COLO668 (cell line): ENCODE measurements around the gene FTH1.
A peak's percentile ranks its signal among the peaks of the same experiment; 100 is the strongest.

Experiments
- DNase-seq: peaks from one replicate; lab custom pipeline; 2025; ENCODE audit not compliant: unreplicated experiment; lab: John Stamatoyannopoulos, UW

FTH1 gene

GRCh38 chr11:61949169-61950034, 18.0 kb downstream of the FTH1 start:
- DNase-seq, result no peak

DNA sequence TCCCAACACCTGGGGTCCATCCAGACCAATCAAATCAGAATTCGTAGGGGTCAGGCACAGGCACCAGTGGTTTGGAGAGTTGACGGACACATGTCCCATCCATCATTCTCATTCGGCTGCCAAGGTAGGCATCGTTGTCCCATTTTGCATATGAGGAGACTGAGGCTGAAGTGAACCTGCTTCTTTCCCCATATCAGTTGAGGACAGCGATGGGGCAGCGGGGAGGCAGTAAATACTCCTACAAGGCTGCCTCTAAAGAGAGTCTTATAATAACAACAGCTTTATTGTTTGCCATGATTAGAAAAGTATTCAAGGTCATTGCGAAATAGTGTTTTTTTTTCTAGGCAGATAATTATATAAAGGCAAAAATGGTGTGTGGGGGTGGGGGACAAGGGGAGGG, 18.9 kb downstream of the FTH1 start:
- no peak for DNase-seq

- peak; percentile 62 for DNase-seq
Measured at GRCh38 chr11:61947486-61948210, 19.8 kb downstream of the FTH1 start.

DNA sequence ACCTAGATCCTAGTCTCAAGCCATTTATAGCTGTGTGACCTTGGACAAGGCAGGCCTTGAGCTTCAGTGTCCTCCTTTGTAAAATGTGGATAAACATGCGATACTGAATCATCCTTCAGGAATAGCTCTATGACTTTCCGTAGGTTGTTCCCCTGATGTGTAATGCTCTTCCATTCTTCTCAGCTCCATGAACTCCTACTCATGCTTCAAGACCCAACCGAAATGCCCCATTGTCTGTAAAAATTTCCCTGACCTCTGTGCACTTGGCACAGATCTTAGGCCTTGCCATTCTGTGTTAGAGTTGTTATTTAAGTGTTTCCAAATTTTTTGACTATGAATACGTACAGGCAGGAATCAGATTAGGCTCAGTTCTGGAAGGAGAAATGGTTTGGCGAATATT, 20.5 kb downstream of the FTH1 start:
- DNase-seq, result no peak

DNA sequence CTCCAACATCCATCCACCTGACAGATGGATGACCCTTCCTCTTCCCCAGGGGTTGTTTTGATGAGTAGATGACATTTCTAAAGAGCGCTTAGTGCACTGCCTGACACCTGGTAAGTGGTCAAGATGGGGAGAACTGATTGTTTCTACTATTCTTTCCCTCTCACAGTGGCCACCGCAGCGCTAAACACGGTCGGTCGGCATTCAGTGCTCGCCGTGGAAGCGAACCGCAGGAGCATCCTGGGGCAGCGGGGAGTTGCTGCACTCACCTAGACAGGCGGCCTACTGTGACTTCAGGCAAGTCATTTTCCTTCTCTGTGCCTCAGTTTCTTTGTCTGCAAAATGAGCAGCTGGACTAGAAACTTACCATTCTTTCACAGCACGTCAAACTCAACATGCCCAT, 22.2 kb downstream of the FTH1 start:
- DNase-seq, result no peak

- DNase-seq, result no peak
Measured at GRCh38 chr11:61940466-61940865, 27.0 kb downstream of the FTH1 start.

DNA sequence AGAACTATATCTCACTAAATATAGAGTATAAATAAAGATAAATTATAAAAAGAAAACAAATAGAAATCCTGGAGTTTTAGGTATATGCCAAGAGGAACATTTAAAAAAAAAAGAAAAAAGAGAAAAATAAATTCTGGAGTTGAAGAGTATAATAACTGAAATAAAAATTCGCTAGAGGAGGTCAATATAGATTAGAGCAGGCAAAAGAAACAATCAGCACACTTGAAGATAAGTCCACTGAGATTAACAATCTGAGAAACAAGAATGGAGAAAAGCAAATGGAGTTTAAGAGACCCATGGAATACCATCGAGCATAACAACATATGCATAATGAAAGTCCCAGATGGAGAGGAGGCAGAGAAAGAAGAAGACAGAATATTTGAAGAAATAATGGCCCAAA, 31.6 kb downstream of the FTH1 start:
- no peak for DNase-seq

- no peak for DNase-seq
Measured at GRCh38 chr11:61930933-61931332, 36.5 kb downstream of the FTH1 start.

DNA sequence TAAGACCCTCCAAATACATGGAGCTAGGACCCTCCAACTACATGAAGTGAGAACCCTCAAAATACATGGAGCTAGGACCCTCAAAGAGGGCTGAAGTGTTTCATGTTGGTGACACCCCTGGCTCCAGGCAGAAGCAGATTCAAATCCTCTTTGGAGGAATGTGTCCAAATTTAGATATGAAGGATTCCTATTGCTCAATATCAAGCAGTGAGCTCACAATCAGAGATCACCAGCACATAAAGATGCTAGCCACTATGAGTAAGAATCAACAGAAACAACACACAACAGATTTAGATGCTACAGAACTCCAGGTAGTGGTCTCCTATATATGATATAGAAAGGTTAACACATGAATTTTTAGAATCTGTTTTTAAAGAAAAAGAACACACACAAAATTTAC, 38.8 kb downstream of the FTH1 start:
- DNase-seq, result no peak

DNA sequence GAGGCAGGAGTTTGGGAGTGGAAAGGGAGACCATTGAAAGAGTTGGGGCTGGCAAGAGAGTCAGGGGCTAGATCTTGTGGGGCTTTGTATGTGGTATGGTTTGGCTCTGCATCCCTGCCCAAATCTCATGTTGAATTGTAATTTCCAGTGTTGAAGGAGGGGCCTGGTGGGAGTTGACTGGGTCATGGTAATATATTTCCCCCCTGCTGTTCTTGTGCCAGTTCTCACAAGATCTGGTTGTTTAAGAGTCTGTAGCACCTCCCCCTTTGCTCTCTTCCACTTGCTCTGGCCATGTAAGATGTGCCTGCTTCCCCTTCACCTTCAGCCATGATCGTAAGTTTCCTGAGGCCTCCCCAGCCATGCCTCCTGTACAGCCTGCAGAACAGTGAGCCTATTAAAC, 39.9 kb downstream of the FTH1 start:
- no peak for DNase-seq

- DNase-seq, result no peak
Measured at GRCh38 chr11:61926235-61926634, 41.2 kb downstream of the FTH1 start.

DNA sequence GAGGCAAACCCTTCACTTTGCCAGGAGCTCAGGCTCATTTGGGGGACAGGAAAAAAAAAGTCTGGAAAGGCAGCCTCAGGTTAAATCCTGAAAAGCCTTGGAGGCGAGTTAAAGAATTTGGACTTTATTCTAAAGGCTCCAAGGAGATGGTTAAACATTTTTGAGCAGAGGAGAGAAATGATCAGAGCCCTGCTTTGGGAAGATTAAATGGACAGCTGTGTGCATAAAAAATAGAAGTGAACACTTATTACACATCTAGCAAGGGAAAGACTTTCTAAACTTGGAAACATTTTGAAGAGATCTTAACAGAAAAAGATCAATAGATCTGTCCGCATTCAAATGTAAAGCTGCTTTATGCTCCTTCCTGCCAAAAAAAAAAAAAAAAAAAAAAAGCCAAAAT, 41.7 kb downstream of the FTH1 start:
- DNase-seq, result no peak

GRCh38 chr11:61924064-61924455, 43.4 kb downstream of the FTH1 start:
- DNase-seq, result no peak

DNA sequence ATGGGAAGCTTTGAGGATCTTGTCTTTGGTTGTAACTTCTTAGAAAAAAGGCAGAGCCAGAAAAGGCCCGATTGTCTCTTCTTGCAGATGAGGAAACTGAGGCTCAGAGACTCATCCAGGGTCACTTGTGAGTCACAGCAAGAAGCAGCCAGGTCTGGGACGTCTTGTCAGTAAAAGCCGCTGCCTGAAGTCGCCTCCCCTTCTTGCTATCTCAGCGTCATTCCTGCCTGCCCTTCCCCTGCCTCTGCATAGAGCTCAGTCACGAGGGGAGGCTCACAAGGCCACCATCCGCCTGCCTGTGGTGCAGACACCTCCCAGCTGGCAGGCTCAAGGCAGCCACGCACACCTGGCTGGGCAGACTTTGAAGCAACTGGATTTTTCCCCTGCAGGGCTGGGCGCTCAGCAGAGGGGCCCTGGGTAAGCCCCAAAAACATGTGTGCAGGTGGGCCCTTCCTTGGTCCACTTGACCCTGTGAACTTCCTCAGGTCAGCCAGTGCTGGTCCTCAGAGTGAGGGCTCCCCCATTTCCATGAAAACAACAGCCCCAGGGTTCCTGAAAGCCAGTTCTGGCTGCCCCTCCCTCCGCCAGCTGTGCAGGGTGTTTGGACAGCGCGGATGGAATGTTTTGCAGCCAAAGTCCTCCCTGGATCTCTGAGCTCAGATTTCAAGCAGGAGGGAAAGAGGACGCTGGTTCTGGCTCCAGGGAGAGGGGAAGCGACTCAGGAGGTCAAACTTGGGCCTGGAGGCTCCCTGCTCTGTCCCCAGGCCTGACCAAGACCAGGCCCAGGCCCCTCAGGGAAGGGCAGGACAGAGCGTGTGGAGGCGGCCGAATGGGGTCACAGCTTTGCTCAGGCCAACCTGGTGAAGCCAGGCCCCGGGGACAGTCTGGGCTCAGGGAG, 44.0 kb downstream of the FTH1 start:
- peak; percentile 15 for DNase-seq

- no peak for DNase-seq
Measured at GRCh38 chr11:61922539-61922938, 44.9 kb downstream of the FTH1 start.

GRCh38 chr11:61921446-61921845, 46.0 kb downstream of the FTH1 start:
- no peak for DNase-seq

- DNase-seq, result no peak
Measured at GRCh38 chr11:61919705-61920631, 47.5 kb downstream of the FTH1 start.

DNA sequence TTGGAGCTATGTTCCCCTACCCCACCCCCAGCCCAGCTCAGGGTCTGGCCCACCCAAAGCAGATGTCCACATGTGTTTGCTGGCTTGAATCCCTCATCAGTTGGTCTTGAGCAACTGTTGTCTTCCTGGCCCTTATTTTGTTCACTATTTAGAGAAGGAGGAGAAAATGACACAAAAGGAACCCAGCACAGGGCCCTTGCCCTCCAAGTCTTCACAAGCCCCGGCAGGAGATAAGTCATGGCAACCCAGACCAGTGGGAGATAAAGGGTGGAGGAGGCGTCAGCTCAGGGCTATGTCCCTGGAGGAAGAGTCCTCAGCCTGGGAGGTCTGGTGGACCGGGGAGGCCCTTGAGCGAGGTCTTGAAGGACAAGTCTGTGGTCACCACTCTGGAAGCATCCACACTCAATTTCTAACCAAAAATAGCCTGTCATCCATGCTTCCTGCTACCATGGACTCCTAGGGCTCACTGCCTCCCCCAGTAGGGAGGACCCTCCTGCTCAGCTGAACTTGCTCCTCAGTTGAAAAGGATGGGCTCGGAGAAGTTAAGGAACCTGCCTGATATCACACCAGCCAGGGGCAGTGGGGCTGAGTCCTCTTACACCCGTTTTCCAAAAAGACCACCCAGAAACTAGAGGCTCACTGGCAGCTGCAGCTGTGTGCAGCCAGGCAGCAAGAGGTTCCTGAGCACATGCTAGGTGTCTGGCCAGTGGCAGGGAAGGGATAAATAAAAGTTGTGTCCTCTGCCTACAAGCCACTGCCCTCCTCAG, 48.3 kb downstream of the FTH1 start:
- no peak for DNase-seq

GRCh38 chr11:61918251-61918937, 49.0 kb downstream of the FTH1 start:
- no peak for DNase-seq
